ENCODE data around the gene IFNB1. TPM values are rescaled to one million over a fixed set of nuclear protein-coding genes. Genes with fewer than 3 reads are reported as not detected.

The IFNB1 gene
- total and polyA plus RNA-seq, 2 donors (not counting 1 experiment from before 2014, with no cell fraction given): not detected

DNA sequence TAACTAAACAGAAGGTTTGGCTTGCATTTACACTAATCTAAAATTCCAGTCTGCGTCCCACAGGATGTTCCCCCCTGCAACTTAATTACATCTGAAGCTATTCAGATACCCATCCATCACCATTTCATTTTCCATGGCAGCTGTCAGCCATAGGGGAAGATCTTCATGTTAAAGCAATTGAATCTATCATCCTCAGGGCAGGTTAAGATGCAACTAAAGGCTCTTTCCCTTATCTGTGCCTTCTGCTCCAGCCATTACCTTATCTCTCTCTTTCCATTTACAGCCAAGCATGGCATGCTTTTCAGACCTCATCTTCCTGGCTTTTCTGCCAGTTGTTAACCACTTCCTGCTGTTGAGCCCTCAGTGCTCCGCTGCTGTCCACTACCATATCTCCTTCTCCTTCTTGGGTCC is 30.5 kb downstream of the IFNB1 start:
- Histone ChIP-seq H3K36me3 (replicated peaks in 1 of 2; ENCODE audit: control extremely low read depth in 1 of 2, control insufficient read depth in 1 of 2, extremely low read depth in 1 of 2, insufficient read depth in 2 of 2, low read length in 1 of 2) (no peaks in the 10 kb centered on the region), H3K27me3 (replicated peaks in 1 of 4; ENCODE audit: control extremely low read depth in 1 of 4, control insufficient read depth in 3 of 4, insufficient read depth in 4 of 4, low read length in 3 of 4) (no peaks in the 10 kb centered on the region), H3K79me2 (ENCODE audit: control insufficient read depth, insufficient read depth, low read length) (no peaks in the 10 kb centered on the region), H3K4me2 (replicated peaks; ENCODE audit: low read depth, low read length, poor library complexity, severe bottlenecking) (no peak overlapping the region), H3K9ac (ENCODE audit: low read length) (no peak overlapping the region), H3K9me3 (ENCODE audit: control extremely low read depth in 1 of 3, control insufficient read depth in 2 of 3, insufficient read depth in 1 of 3, low read length in 2 of 3) (no peaks in the 10 kb centered on the region), H3K27ac (ENCODE audit: low read length in 2 of 2) (no peak overlapping the region), H3K4me1 (ENCODE audit: control insufficient read depth in 2 of 2, insufficient read depth in 2 of 2, low read length in 2 of 2) (peaks cover 0 to 4% of the 10 kb centered on the region in 2 donors), H4K20me1 (ENCODE audit: control insufficient read depth, insufficient read depth, low read length, poor library complexity, severe bottlenecking) (no peaks in the 10 kb centered on the region), H2AFZ (ENCODE audit: insufficient read depth, low read depth, low read length, poor library complexity, severe bottlenecking) (no peak overlapping the region), H3K4me3 (ENCODE audit: control extremely low read depth in 1 of 5, extremely low read depth in 1 of 5, insufficient read depth in 1 of 5, low read depth in 2 of 5, low read length in 4 of 5) (no peak overlapping the region)
- 38% methylated on average over 2 of the region's 2 CpGs for WGBS (ENCODE audit: insufficient coverage)
- CTCF ChIA-PET: interaction anchor here (1.6 kb wide), 1 partner anchor 64 kb away, joined by 3 read pairs; no protein-coding TSS in a partner anchor
- H3K4me1 Mint-ChIP-seq: peaks cover 6% of the 10 kb centered on the region
- H3K27me3 Mint-ChIP-seq: peaks cover 3% of the 10 kb centered on the region
- no peak for TF ChIP-seq EZH2 (IDR thresholded peaks at IDR 0.05; ENCODE audit: borderline replicate concordance, insufficient read depth, low read depth, low read length, poor library complexity, severe bottlenecking)
- TF ChIP-seq, protein P1, sequence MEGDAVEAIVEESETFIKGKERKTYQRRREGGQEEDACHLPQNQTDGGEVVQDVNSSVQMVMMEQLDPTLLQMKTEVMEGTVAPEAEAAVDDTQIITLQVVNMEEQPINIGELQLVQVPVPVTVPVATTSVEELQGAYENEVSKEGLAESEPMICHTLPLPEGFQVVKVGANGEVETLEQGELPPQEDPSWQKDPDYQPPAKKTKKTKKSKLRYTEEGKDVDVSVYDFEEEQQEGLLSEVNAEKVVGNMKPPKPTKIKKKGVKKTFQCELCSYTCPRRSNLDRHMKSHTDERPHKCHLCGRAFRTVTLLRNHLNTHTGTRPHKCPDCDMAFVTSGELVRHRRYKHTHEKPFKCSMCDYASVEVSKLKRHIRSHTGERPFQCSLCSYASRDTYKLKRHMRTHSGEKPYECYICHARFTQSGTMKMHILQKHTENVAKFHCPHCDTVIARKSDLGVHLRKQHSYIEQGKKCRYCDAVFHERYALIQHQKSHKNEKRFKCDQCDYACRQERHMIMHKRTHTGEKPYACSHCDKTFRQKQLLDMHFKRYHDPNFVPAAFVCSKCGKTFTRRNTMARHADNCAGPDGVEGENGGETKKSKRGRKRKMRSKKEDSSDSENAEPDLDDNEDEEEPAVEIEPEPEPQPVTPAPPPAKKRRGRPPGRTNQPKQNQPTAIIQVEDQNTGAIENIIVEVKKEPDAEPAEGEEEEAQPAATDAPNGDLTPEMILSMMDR (IDR thresholded peaks at IDR 0.05): no peak
- DNase-seq: no peak
- POLR2A ChIA-PET: no interaction called here
- no peak overlapping the region for H3K27ac Mint-ChIP-seq
- no peak for ATAC-seq (ENCODE audit: low read depth)
- no peaks in the 10 kb centered on the region for H3K9me3 Mint-ChIP-seq (ENCODE audit: insufficient read depth)
- no peak overlapping the region for H3K4me3 Mint-ChIP-seq
- intact Hi-C loops (cut with micrococcal nuclease): no loop called here

DNA sequence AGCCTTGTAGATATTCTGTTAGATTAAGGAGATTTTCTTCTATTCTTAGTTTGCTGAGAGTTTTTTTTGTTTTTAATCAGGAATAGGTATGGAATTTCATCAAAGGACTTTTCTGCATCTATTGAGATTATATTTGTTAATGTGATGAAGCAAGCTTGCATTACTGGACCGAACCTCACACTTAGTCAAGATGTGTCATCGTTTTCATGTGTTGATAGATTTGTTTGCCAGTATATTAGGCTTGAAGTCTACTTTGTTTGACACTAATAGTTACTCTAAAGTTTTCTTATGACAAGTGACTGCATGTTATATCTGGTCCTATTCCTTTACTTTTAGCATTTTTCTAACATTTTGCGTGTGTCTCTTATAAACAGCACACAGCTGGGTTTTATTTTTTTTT is 33.9 kb downstream of the IFNB1 start:
- Histone ChIP-seq H3K36me3 (replicated peaks in 1 of 2; ENCODE audit: control extremely low read depth in 1 of 2, control insufficient read depth in 1 of 2, extremely low read depth in 1 of 2, insufficient read depth in 2 of 2, low read length in 1 of 2) (no peaks in the 10 kb centered on the region), H3K27me3 (replicated peaks in 1 of 4; ENCODE audit: control extremely low read depth in 1 of 4, control insufficient read depth in 3 of 4, insufficient read depth in 4 of 4, low read length in 3 of 4) (no peaks in the 10 kb centered on the region), H3K4me1 (ENCODE audit: control insufficient read depth in 2 of 2, insufficient read depth in 2 of 2, low read length in 2 of 2) (peaks cover 0 to 4% of the 10 kb centered on the region in 2 donors), H3K79me2 (ENCODE audit: control insufficient read depth, insufficient read depth, low read length) (no peaks in the 10 kb centered on the region), H3K4me2 (replicated peaks; ENCODE audit: low read depth, low read length, poor library complexity, severe bottlenecking) (no peak overlapping the region), H4K20me1 (ENCODE audit: control insufficient read depth, insufficient read depth, low read length, poor library complexity, severe bottlenecking) (no peaks in the 10 kb centered on the region), H2AFZ (ENCODE audit: insufficient read depth, low read depth, low read length, poor library complexity, severe bottlenecking) (no peak overlapping the region), H3K9ac (ENCODE audit: low read length) (no peak overlapping the region), H3K9me3 (ENCODE audit: control extremely low read depth in 1 of 3, control insufficient read depth in 2 of 3, insufficient read depth in 1 of 3, low read length in 2 of 3) (no peaks in the 10 kb centered on the region), H3K27ac (ENCODE audit: low read length in 2 of 2) (no peak overlapping the region), H3K4me3 (ENCODE audit: control extremely low read depth in 1 of 5, extremely low read depth in 1 of 5, insufficient read depth in 1 of 5, low read depth in 2 of 5, low read length in 4 of 5) (no peak overlapping the region)
- Mint-ChIP-seq H3K27ac (no peak overlapping the region), H3K9me3 (ENCODE audit: insufficient read depth) (no peaks in the 10 kb centered on the region), H3K4me1 (peaks cover 6% of the 10 kb centered on the region), H3K27me3 (no peaks in the 10 kb centered on the region), H3K4me3 (no peak overlapping the region)
- DNase-seq (no peak), ATAC-seq (ENCODE audit: low read depth) (no peak)
- CTCF ChIA-PET: no interaction called here
- intact Hi-C loops (cut with micrococcal nuclease): no loop called here
- POLR2A ChIA-PET: no interaction called here
- TF ChIP-seq, protein P1 (IDR thresholded peaks at IDR 0.05): no peak
- TF ChIP-seq EZH2 (IDR thresholded peaks at IDR 0.05; ENCODE audit: borderline replicate concordance, insufficient read depth, low read depth, low read length, poor library complexity, severe bottlenecking): no peak
- WGBS (ENCODE audit: insufficient coverage): no CpG with 5 or more reads among the region's 3 CpGs
